Large intestine (tissue), 3 donors: ENCODE measurements around the gene CALCOCO1. TPM values are rescaled to one million over a fixed set of nuclear protein-coding genes. Genes with fewer than 3 reads are reported as not detected.

ENCODE experiments used
- DNase-seq, 2 donors: peaks; one replicate each; pipeline versions ENCODE4 v3.0.0 to v3.0.0-alpha.2; 2013
- H3K27ac ChIP-seq: one replicate; pipeline ENCODE4 v1.5.1; 2013; ENCODE audit warnings: low read length
- H3K27me3 ChIP-seq: 2 replicates; pipeline ENCODE4 v1.6.1; 2013; ENCODE audit warnings: low read length; ENCODE audit not compliant: control insufficient read depth, insufficient read depth
- H3K36me3 ChIP-seq: 2 replicates; pipeline ENCODE4 v1.6.1; 2013; ENCODE audit warnings: low read length; ENCODE audit not compliant: control insufficient read depth, insufficient read depth
- H3K4me1 ChIP-seq: one replicate; pipeline ENCODE4 v1.6.1; 2013; ENCODE audit warnings: low read length; ENCODE audit not compliant: control insufficient read depth, insufficient read depth
- H3K4me3 ChIP-seq: one replicate; pipeline ENCODE4 v1.5.1; 2013; ENCODE audit warnings: low read length
- H3K9me3 ChIP-seq: one replicate; pipeline ENCODE4 v1.6.1; 2013; ENCODE audit warnings: mild to moderate bottlenecking, low read depth, low read length, moderate library complexity; ENCODE audit not compliant: control insufficient read depth
- WGBS: methylation state at CpG from one replicate; pipeline ENCODE4 v1.1.5; 2013; ENCODE audit warnings: low lambda C conversion rate; ENCODE audit not compliant: insufficient coverage; 5-methylcytosine and 5-hydroxymethylcytosine counted together
- polyA plus RNA-seq: library from polyadenylated mRNA; unstranded; fragments of 120-200 nt; gene quantifications from one replicate; pipeline ENCODE4 v1.2.1, GENCODE V29; 2013

CALCOCO1 gene
- polyA plus RNA-seq, 1 donor, result 91.5 TPM

DNA sequence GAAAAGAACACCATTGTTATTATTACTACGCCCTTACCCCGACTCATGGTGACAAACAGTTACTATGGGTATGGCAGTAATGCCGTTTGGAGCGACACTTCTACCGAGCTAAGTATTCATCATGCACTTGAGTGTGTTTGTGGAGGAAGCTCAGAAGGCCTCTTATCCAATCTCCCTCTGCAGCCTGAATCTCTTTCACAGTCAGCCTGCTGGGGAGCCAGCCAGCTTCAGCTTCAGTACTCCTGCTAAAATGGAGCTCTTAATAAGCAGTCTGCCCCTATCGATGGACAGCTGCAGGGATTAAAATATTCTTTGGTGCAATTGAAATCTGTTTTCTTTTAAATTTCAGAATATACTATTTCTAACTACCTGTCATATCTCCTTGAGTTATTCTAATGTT, 26.7 kb downstream of the CALCOCO1 start:
- Histone ChIP-seq H3K27me3 (peaks cover 83% of the 10 kb centered on the region), H3K36me3 (no peaks in the 10 kb centered on the region)

DNA sequence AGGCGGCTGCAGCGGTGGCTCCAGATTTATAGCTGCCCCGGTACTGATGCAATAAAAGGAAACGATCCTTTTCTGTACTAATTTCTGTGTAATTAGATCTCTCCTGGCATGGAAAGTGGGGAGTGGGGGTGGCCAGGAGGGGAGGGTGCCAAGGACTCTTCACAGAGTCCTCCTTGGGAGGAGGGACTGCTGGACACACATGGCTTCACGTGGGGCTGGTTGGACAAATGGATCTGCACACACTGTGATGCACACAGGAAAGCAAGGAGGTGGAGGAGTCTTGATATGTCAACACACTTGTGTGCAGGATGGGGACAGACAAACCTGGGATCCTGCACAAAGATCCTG, 27.6 kb downstream of the CALCOCO1 start:
- Histone ChIP-seq H3K27ac (no peak overlapping the region), H3K4me3 (no peak overlapping the region), H3K36me3 (no peaks in the 10 kb centered on the region), H3K4me1 (peaks cover 19% of the 10 kb centered on the region), H3K27me3 (peaks cover 86% of the 10 kb centered on the region), H3K9me3 (no peaks in the 10 kb centered on the region)
- DNase-seq, result no peak
- WGBS, result no CpG with 5 or more reads among the region's 5 CpGs

More for the DNA sequence above, 26.7 kb downstream of the CALCOCO1 start:
- no peak overlapping the region for H3K27ac ChIP-seq
- H3K9me3 ChIP-seq, result no peaks in the 10 kb centered on the region
- DNase-seq, result no peak
- WGBS, result 80% methylated on average over 1 of the region's 6 CpGs
- H3K4me3 ChIP-seq, result no peak overlapping the region
- peaks cover 12% of the 10 kb centered on the region for H3K4me1 ChIP-seq

DNA sequence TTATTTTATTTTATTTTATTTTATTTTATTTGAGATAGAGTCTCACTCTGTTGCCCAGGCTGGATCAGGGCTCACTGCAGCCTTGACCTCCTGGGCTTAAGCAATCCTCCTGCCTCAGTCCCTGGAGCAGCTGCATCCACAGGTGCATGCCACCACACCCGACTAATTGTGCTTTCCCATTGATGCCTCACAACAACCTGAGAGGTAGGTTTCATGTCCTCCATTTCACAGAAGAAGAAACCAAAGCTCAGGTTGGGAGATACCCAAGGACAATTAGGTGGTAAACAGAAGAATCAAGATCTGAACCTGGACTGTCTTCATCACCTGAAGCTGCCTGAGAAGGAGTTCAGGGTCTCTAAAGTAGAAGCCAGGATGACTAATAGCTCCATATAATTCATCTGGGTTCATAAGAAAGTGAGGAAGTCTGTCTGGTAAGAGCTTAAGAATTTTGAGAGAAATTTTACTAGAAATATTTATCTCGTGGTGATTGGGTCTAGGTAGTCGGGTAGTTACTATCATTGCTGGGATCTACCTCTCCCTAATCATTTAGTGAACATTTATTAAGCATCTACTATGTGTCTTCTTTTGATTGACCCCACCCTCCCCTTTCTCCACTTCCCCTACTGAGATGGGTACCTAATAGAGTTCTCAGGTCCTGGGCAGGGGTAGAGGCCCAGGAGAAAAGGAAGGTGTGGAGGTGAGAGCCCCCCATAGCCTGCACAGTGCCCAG, 28.1 kb downstream of the CALCOCO1 start:
- WGBS, result 80% methylated on average over 1 of the region's 3 CpGs
- peaks cover 86% of the 10 kb centered on the region for H3K27me3 ChIP-seq
- no peak for DNase-seq

GRCh38 chr12:53696655-53697331, 30.5 kb downstream of the CALCOCO1 start:
- H3K27me3 ChIP-seq, result peaks cover 87% of the 10 kb centered on the region
- peak overlapping the region; percentile 27 for H3K4me3 ChIP-seq
- H3K4me1 ChIP-seq, result peaks cover 20% of the 10 kb centered on the region
- no peaks in the 10 kb centered on the region for H3K9me3 ChIP-seq
- no peak overlapping the region for H3K27ac ChIP-seq
- no peak for DNase-seq
- H3K36me3 ChIP-seq, result no peaks in the 10 kb centered on the region
- WGBS, result 0% methylated on average over 1 of the region's 24 CpGs

More for the DNA sequence above, 28.1 kb downstream of the CALCOCO1 start:
- H3K9me3 ChIP-seq, result no peaks in the 10 kb centered on the region
- no peaks in the 10 kb centered on the region for H3K36me3 ChIP-seq
- H3K4me1 ChIP-seq, result peaks cover 20% of the 10 kb centered on the region
- H3K27ac ChIP-seq, result no peak overlapping the region
- H3K4me3 ChIP-seq, result no peak overlapping the region

GRCh38 chr12:53696285-53696654, 31.0 kb downstream of the CALCOCO1 start:
- Histone ChIP-seq H3K9me3 (no peaks in the 10 kb centered on the region), H3K27me3 (peaks cover 84% of the 10 kb centered on the region), H3K36me3 (no peaks in the 10 kb centered on the region), H3K4me1 (peaks cover 20% of the 10 kb centered on the region), H3K4me3 (peak overlapping the region; percentile 27), H3K27ac (no peak overlapping the region)
- DNase-seq, result peak; percentile 86 to 90
- no CpG with 5 or more reads among the region's 11 CpGs for WGBS

DNA sequence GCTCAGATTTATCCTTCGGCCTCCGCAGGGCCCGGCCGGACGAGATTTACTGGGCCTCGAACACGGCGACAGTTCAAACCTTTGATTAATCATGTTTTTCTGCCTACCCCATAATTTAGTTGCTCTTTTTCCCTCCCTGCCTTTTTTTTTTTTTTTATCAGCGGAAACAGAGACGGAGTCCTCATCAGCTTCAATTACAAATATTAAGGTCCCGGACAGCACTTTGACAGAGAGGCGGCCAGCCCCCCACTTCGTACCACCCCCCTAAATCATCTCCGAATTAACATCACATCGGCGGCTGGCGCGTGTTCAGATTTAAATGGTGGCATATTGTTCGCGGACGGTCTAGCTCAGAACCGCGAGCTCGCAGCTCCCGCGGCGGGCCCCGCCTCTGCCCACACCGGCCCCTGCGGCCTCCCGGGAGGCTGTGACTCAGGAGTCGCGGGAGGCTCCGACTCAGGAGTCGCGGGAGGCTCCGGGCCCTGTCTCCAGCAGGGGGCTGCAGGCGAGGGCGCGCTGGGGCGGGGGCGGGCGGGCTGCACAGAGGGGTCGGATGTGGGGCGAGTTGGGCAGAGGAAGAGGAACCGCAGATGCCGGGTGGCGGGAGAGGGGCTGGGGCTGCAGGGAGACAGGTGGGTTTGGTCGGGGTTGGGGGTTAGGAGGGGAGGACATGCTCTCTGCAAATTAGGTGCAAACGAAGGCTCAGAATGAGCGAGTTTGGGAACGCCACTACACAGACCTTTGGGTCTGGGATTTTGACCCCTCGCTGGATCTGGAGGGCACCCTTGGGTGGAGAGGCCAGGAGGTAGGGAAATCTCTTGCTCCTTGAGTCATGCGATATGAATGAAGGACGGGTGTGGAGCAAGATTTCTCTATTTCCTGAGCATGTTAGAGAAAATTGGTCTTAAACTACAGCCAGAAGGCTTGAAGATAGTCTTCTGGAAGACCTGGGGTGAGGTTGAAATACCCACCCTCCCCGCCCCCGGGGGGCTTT, 31.8 kb downstream of the CALCOCO1 start:
- no peaks in the 10 kb centered on the region for H3K36me3 ChIP-seq
- peaks cover 20% of the 10 kb centered on the region for H3K4me1 ChIP-seq
- peak overlapping the region; percentile 21 for H3K4me3 ChIP-seq
- H3K27me3 ChIP-seq, result peaks cover 84% of the 10 kb centered on the region
- H3K27ac ChIP-seq, result no peak overlapping the region
- peak in 1 of 2 donors; percentile 53 for DNase-seq
- WGBS, result 0% methylated on average over 2 of the region's 57 CpGs
- H3K9me3 ChIP-seq, result no peaks in the 10 kb centered on the region

DNA sequence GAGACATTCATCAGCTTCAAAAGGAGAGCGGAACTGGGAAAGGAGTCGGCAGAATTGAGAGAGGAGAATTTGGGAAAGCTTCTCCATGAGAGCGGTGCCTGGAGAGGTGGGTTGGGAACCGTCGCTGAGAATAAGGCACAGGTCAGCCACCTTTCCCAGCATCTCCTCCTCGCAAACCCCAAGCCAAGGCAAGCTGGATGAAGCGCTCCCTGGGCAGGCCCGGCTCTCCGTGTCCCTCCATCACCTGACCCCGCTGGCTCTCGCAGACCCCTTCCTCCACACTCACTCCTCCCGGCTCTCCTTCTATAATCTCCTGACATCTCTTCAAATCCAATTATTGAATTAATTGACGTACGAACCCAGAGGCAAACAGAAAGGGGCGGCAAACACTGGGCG, 32.5 kb downstream of the CALCOCO1 start:
- Histone ChIP-seq H3K4me3 (peak overlapping the region; percentile 21), H3K27ac (no peak overlapping the region), H3K9me3 (no peaks in the 10 kb centered on the region), H3K36me3 (no peaks in the 10 kb centered on the region), H3K27me3 (peaks cover 83% of the 10 kb centered on the region), H3K4me1 (peaks cover 20% of the 10 kb centered on the region)
- no peak for DNase-seq
- WGBS, result 60% methylated on average over 1 of the region's 16 CpGs

DNA sequence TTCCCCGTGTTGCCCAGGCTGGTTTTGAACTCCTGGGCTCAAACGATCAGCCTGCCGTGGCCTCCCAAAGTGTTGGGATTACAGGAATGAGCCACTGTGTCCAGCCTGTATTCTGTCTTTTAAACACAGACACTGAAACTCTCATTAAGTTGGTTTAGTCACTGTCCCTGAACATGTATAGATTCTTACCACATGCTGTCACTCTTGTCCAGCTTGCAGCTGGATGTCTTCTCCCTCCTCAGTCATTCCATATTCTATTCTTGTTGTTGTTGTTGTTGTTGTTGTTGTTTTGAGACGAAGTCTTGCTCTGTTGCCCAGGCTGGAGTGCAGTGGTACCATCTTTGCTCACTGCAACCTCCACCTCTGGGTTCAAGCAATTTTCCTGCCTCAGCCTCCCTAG, 39.1 kb downstream of the CALCOCO1 start:
- Histone ChIP-seq H3K4me1 (no peaks in the 10 kb centered on the region), H3K27ac (no peak overlapping the region), H3K4me3 (no peak overlapping the region), H3K36me3 (no peaks in the 10 kb centered on the region), H3K9me3 (no peaks in the 10 kb centered on the region), H3K27me3 (peaks cover 20% of the 10 kb centered on the region)
- WGBS, result no CpG with 5 or more reads among the region's 4 CpGs
- DNase-seq, result no peak

GRCh38 chr12:53686436-53686835, 40.8 kb downstream of the CALCOCO1 start:
- H3K4me1 ChIP-seq, result no peaks in the 10 kb centered on the region
- no peaks in the 10 kb centered on the region for H3K36me3 ChIP-seq
- peaks cover 9% of the 10 kb centered on the region for H3K27me3 ChIP-seq
- no peak for DNase-seq
- no CpG with 5 or more reads among the region's 3 CpGs for WGBS
- no peaks in the 10 kb centered on the region for H3K9me3 ChIP-seq
- H3K27ac ChIP-seq, result no peak overlapping the region
- no peak overlapping the region for H3K4me3 ChIP-seq

GRCh38 chr12:53684654-53685220, 42.5 kb downstream of the CALCOCO1 start:
- no peaks in the 10 kb centered on the region for H3K4me1 ChIP-seq
- H3K9me3 ChIP-seq, result no peaks in the 10 kb centered on the region
- peaks cover 2% of the 10 kb centered on the region for H3K27me3 ChIP-seq
- no peak for DNase-seq
- H3K36me3 ChIP-seq, result no peaks in the 10 kb centered on the region
- H3K27ac ChIP-seq, result no peak overlapping the region
- H3K4me3 ChIP-seq, result no peak overlapping the region
- no CpG with 5 or more reads among the region's 3 CpGs for WGBS
